ENCODE data around the gene MAP4K5. TPM values are rescaled to one million over a fixed set of nuclear protein-coding genes. Genes with fewer than 3 reads are reported as not detected.

The MAP4K5 gene
- polyA plus RNA-seq, 1 donor (not counting 4 experiments of a cell fraction or from before 2014, with no cell fraction given): 25.8 TPM

DNA sequence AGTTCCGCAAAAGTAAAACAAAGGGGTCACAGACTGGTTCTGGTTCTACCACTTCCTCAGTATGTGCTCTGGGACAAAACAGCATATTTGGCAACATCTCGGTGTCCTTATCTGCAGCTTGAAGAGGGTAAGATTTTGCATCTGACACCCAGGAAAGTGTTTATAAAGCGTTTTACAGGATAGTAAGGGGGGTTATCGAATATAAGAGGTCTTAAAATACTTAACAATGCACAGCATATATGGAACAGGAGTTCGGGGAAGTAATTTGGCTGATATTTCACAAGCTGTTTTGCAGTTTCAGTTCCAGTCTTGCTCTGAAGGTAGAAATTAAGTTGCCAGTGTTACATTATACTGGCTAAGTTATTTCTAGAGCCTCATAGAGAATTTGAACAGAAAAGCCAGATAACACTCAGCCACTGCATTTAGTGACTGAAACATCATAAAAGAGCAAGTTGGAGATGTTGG is 904 bp upstream of the MAP4K5 start:
- FAIRE-seq: no peak
- no peaks in the 10 kb centered on the region for H3K9me3 ChIP-seq (ENCODE audit: control insufficient read depth, low read depth, low read length)

DNA sequence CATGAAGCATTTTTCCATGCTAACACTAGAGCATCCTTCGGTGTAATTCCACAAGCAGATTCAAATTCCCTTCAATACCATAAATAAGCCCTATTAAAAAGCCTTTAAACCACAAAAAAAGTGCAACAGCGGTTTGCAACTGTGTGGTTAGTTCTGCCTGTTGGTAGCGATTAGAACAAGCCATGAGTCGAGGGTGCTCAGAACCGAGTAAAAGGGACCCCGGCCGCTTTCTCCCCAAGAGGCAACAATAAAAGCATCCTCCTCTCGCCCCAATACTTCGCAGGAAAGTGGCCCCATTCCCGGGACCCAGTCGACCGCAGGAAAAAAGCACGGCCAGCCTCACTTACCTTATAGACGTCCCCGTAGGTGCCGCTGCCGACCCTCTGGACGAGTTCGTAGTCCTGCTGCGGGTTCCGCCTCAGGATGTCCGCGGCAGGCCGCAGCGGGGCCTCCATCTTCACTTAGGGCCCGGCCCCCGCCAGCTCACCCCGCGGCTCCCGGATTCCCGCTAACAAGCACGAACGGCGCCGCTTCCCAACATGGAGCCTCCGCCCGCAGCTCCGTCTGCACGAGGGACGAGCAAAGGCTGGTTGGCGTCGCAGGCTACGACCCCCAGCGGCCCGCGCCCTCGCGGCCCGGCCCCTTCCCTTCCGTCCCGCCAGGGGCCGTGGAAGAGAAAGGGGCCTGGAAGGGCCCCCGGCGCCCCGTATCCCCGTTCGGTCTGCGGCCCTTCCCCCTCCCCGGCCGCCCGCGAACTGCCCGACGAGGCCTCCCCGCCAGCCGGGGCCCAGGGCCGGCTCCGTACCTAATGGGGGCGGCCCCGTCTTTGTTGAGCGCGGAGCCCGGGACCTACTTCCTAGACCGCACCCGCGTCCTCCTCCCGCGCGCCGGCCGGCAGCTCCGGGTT is 521 bp downstream of the MAP4K5 start:
- peaks cover 40% of the 10 kb centered on the region for H3K4me1 ChIP-seq (ENCODE audit: control insufficient read depth, extremely low read depth, insufficient read depth, low read length)
- DNase-seq (ENCODE audit: low read depth, low spot score) (no peak), FAIRE-seq (no peak)
- TF ChIP-seq, protein P1, sequence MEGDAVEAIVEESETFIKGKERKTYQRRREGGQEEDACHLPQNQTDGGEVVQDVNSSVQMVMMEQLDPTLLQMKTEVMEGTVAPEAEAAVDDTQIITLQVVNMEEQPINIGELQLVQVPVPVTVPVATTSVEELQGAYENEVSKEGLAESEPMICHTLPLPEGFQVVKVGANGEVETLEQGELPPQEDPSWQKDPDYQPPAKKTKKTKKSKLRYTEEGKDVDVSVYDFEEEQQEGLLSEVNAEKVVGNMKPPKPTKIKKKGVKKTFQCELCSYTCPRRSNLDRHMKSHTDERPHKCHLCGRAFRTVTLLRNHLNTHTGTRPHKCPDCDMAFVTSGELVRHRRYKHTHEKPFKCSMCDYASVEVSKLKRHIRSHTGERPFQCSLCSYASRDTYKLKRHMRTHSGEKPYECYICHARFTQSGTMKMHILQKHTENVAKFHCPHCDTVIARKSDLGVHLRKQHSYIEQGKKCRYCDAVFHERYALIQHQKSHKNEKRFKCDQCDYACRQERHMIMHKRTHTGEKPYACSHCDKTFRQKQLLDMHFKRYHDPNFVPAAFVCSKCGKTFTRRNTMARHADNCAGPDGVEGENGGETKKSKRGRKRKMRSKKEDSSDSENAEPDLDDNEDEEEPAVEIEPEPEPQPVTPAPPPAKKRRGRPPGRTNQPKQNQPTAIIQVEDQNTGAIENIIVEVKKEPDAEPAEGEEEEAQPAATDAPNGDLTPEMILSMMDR (optimal IDR thresholded peaks at IDR 0.05 in 1 of 3, IDR thresholded peaks at IDR 0.05 in 1 of 3, conservative IDR thresholded peaks at IDR 0.05 in 1 of 3; ENCODE audit: extremely low read depth in 1 of 3, insufficient read depth in 2 of 3, low read length in 3 of 3): no peak
- TF ChIP-seq EZH2 (IDR thresholded peaks at IDR 0.05; ENCODE audit: low read length): no peak
- H3K9ac ChIP-seq (ENCODE audit: control insufficient read depth, extremely low read depth, insufficient read depth, low read length): peak overlapping the region; percentile 93
- no peaks in the 10 kb centered on the region for H4K20me1 ChIP-seq (ENCODE audit: control insufficient read depth, extremely low read depth, insufficient read depth, low read length)
- peak overlapping the region; percentile 86 for H3K27ac ChIP-seq (ENCODE audit: control insufficient read depth, insufficient read depth, low read length)
- H3K36me3 ChIP-seq (ENCODE audit: control insufficient read depth in 2 of 2, extremely low read depth in 1 of 2, insufficient read depth in 2 of 2, low read length in 2 of 2): peaks cover 0 to 5% of the 10 kb centered on the region in 2 experiments
- peaks cover 4% of the 10 kb centered on the region for H3K9me1 ChIP-seq (ENCODE audit: control insufficient read depth, extremely low read depth, insufficient read depth, low read length)
- H3K9me3 ChIP-seq (ENCODE audit: control insufficient read depth, low read depth, low read length): no peaks in the 10 kb centered on the region
- H2AFZ ChIP-seq (ENCODE audit: control insufficient read depth, low read length): peak overlapping the region; percentile 47
- H3K27me3 ChIP-seq (ENCODE audit: control insufficient read depth, extremely low read depth, insufficient read depth, low read length): no peaks in the 10 kb centered on the region
- peaks cover 49% of the 10 kb centered on the region for H3K79me2 ChIP-seq (ENCODE audit: control insufficient read depth, insufficient read depth, low read length)
- peak overlapping the region; percentile 89 for H3K4me2 ChIP-seq (ENCODE audit: control insufficient read depth, extremely low read depth, insufficient read depth, low read depth, low read length)
- dilution Hi-C loops (cut with MboI; ENCODE audit: extremely low pct_ligation_motif_present, low sequenced_read_pairs): no loop called here
- peak overlapping the region; percentile 65 to 95 (median 70) for H3K4me3 ChIP-seq (ENCODE audit: control insufficient read depth in 2 of 3, extremely low read depth in 1 of 3, insufficient read depth in 2 of 3, low read depth in 1 of 3, low read length in 3 of 3)

More for the DNA sequence above, 904 bp upstream of the MAP4K5 start:
- dilution Hi-C loops (cut with MboI; ENCODE audit: extremely low pct_ligation_motif_present, low sequenced_read_pairs): no loop called here
- TF ChIP-seq, protein P1 (optimal IDR thresholded peaks at IDR 0.05 in 1 of 3, IDR thresholded peaks at IDR 0.05 in 1 of 3, conservative IDR thresholded peaks at IDR 0.05 in 1 of 3; ENCODE audit: extremely low read depth in 1 of 3, insufficient read depth in 2 of 3, low read length in 3 of 3): no peak
- no peak for TF ChIP-seq EZH2 (IDR thresholded peaks at IDR 0.05; ENCODE audit: low read length)
- Histone ChIP-seq H4K20me1 (ENCODE audit: control insufficient read depth, extremely low read depth, insufficient read depth, low read length) (no peaks in the 10 kb centered on the region), H3K79me2 (ENCODE audit: control insufficient read depth, insufficient read depth, low read length) (peaks cover 37% of the 10 kb centered on the region), H3K4me3 (ENCODE audit: control insufficient read depth in 2 of 3, extremely low read depth in 1 of 3, insufficient read depth in 2 of 3, low read depth in 1 of 3, low read length in 3 of 3) (peak overlapping the region; percentile 65 to 95 (median 85)), H2AFZ (ENCODE audit: control insufficient read depth, low read length) (peak overlapping the region; percentile 98), H3K27ac (ENCODE audit: control insufficient read depth, insufficient read depth, low read length) (peak overlapping the region; percentile 56), H3K9me1 (ENCODE audit: control insufficient read depth, extremely low read depth, insufficient read depth, low read length) (peaks cover 4% of the 10 kb centered on the region), H3K36me3 (ENCODE audit: control insufficient read depth in 2 of 2, extremely low read depth in 1 of 2, insufficient read depth in 2 of 2, low read length in 2 of 2) (peaks cover 0 to 5% of the 10 kb centered on the region in 2 experiments), H3K4me1 (ENCODE audit: control insufficient read depth, extremely low read depth, insufficient read depth, low read length) (peaks cover 38% of the 10 kb centered on the region), H3K9ac (ENCODE audit: control insufficient read depth, extremely low read depth, insufficient read depth, low read length) (peak overlapping the region; percentile 93), H3K4me2 (ENCODE audit: control insufficient read depth, extremely low read depth, insufficient read depth, low read depth, low read length) (peak overlapping the region; percentile 94), H3K27me3 (ENCODE audit: control insufficient read depth, extremely low read depth, insufficient read depth, low read length) (no peaks in the 10 kb centered on the region)
- DNase-seq (ENCODE audit: low read depth, low spot score): no peak

Measured in keratinocyte (primary cell).